Measurements from ENCODE around the gene TBC1D7. TPM values are rescaled to one million over a fixed set of nuclear protein-coding genes. Genes with fewer than 3 reads are reported as not detected.
A peak's percentile ranks its signal among the peaks of the same experiment; 100 is the strongest.

TBC1D7 gene
- total RNA-seq (22.3 and 26.0 TPM in 2 replicates), polyA plus RNA-seq (21.5 and 25.0 TPM in 2 replicates), polyA minus RNA-seq (17.7 and 26.0 TPM in 2 replicates)
- total RNA-seq (2013) = 20.0 TPM

DNA sequence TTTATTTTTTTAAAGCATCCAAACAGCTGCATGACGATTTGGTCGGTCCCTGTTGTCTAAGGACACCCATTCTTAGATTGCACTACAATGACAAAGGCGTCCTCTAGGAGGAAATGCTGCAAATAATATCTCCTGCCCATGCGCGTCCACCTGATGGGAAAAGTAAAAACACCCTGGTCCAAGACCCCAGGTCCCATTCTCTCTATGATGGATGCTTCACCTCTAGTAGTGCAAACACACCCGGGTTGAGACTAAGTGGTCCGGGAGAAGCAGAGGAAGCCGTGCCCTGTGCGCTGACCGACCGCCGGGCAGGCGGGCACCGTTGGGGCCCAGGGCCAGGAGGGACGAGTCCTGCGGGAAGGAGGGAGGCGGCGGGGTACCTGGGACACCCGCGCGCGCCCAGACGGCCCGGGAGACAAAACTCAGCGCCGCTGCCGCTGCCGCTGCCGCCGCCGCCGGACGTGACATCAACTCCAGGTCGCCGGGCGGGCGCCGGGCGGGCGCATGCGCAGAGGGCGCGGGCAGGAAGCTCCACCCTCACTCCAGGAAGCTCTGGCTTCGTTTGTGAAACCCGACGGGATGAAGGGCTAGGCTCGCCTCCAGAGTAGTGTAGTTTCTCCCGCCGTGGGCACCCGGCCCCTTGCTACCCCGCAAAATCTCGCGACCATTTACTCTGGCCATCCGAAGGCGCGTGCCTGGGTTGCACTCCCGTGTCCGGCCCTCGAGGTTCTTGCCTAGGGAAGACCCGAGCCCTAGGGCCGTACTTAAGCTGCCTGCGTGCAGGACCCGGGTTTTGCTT lies at the start of gene TBC1D7:
TBC1D7 (minus strand) TSS at position 462 of the 799 bp plus-strand sequence. CDS start 1,639 bp downstream, outside the sequence.
- peak; percentile 95 for DNase-seq

More for the DNA sequence above, at the start of gene TBC1D7:
- peak within 1 kb of the TSS; percentile 98 for H3K4me3 Mint-ChIP-seq
- H3K9me3 Mint-ChIP-seq (ENCODE audit: insufficient read depth) = no peaks in the 10 kb centered on the region
- H3K4me1 Mint-ChIP-seq = peaks cover 32% of the 10 kb centered on the region
- peak; percentile 86 for ATAC-seq (ENCODE audit: low read depth)
- ChIA-PET POLR2A (interaction anchor here (0.7 to 2.3 kb wide), 10 partner anchors 10 to 287 kb away, joined by 3 to 12 read pairs (median 6); partner anchors contain the start of genes GFOD1 and NOL7), CTCF (interaction anchor here (0.6 to 9.8 kb wide), 23 partner anchors 10 to 691 kb away, joined by 3 to 238 read pairs (median 8); partner anchors contain the start of genes NOL7 and SIRT5)
- H3K27me3 ChIP-seq (replicated peaks in 1 of 4; ENCODE audit: control extremely low read depth in 1 of 4, control insufficient read depth in 3 of 4, insufficient read depth in 4 of 4, low read length in 3 of 4) = no peaks in the 10 kb centered on the region
- no peaks in the 10 kb centered on the region for H4K20me1 ChIP-seq (ENCODE audit: control insufficient read depth, insufficient read depth, low read length, poor library complexity, severe bottlenecking)
- WGBS (ENCODE audit: insufficient coverage) = under 1% methylated on average over 60 of the region's 63 CpGs
- no peaks in the 10 kb centered on the region for H3K9me3 ChIP-seq (ENCODE audit: control extremely low read depth in 1 of 3, control insufficient read depth in 2 of 3, insufficient read depth in 1 of 3, low read length in 2 of 3)
- H3K27ac ChIP-seq (ENCODE audit: low read length in 2 of 2) = peak within 1 kb of the TSS; percentile 86 to 92
- peak within 1 kb of the TSS; percentile 98 for H3K27ac Mint-ChIP-seq
- H3K4me1 ChIP-seq (ENCODE audit: control insufficient read depth in 2 of 2, insufficient read depth in 2 of 2, low read length in 2 of 2) = peaks cover 10 to 15% of the 10 kb centered on the region in 2 donors
- intact Hi-C loops (cut with micrococcal nuclease) = loop anchor here (1.0 to 2.0 kb wide), 7 partner anchors 23 to 486 kb away; partner anchors contain the start of genes GFOD1, MCUR1, NOL7 and SIRT5
- peak within 1 kb of the TSS; percentile 75 for H3K4me2 ChIP-seq (replicated peaks; ENCODE audit: low read depth, low read length, poor library complexity, severe bottlenecking)
- TF ChIP-seq, protein P1, sequence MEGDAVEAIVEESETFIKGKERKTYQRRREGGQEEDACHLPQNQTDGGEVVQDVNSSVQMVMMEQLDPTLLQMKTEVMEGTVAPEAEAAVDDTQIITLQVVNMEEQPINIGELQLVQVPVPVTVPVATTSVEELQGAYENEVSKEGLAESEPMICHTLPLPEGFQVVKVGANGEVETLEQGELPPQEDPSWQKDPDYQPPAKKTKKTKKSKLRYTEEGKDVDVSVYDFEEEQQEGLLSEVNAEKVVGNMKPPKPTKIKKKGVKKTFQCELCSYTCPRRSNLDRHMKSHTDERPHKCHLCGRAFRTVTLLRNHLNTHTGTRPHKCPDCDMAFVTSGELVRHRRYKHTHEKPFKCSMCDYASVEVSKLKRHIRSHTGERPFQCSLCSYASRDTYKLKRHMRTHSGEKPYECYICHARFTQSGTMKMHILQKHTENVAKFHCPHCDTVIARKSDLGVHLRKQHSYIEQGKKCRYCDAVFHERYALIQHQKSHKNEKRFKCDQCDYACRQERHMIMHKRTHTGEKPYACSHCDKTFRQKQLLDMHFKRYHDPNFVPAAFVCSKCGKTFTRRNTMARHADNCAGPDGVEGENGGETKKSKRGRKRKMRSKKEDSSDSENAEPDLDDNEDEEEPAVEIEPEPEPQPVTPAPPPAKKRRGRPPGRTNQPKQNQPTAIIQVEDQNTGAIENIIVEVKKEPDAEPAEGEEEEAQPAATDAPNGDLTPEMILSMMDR (IDR thresholded peaks at IDR 0.05) = no peak
- TF ChIP-seq EZH2 (IDR thresholded peaks at IDR 0.05; ENCODE audit: borderline replicate concordance, insufficient read depth, low read depth, low read length, poor library complexity, severe bottlenecking) = no peak
- peak within 1 kb of the TSS; percentile 69 to 98 (median 88) for H3K4me3 ChIP-seq (ENCODE audit: control extremely low read depth in 1 of 5, extremely low read depth in 1 of 5, insufficient read depth in 1 of 5, low read depth in 2 of 5, low read length in 4 of 5)
- peaks cover 49% of the 10 kb centered on the region for H3K79me2 ChIP-seq (ENCODE audit: control insufficient read depth, insufficient read depth, low read length)
- peak within 1 kb of the TSS; percentile 80 for H2AFZ ChIP-seq (ENCODE audit: insufficient read depth, low read depth, low read length, poor library complexity, severe bottlenecking)
- H3K27me3 Mint-ChIP-seq = no peaks in the 10 kb centered on the region
- H3K9ac ChIP-seq (ENCODE audit: low read length) = peak within 1 kb of the TSS; percentile 78
- peaks cover 6 to 21% of the 10 kb centered on the region in 2 experiments for H3K36me3 ChIP-seq (replicated peaks in 1 of 2; ENCODE audit: control extremely low read depth in 1 of 2, control insufficient read depth in 1 of 2, extremely low read depth in 1 of 2, insufficient read depth in 2 of 2, low read length in 1 of 2)

Data from B cell (primary cell).